ENCODE measurements around the gene RIMBP2. TPM values are rescaled to one million over a fixed set of nuclear protein-coding genes. Genes with fewer than 3 reads are reported as not detected.

Gene RIMBP2
- total and polyA plus RNA-seq, 4 donors: 0.39 to 1.0 TPM; not detected in 2

DNA sequence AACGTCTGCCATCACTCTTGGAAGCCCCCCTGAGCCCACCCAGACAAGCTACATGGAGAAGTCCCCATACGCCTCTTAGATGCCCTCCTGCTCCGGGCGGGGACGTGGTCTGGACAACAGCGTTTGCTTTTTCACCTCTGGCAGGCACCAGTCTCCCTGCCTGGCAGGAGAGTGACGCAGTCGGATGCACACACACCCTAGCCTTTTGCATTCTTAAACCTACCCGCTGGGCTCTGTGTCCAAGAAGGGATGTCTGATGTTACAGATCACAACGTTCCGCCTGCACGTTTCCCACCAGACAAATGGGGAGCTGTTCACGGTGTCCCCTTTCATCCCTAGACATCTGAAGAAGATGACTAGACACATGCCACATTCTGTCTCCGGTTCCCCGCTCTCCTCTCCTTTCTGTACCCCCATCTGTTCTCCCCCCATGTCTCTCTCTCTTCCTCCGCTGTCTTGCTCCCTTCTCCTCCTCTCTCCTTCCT lies 100.2 kb downstream of the RIMBP2 start:
- H3K9me3 ChIP-seq (ENCODE audit: control insufficient read depth, low read length): no peaks in the 10 kb centered on the region
- WGBS, 2 donors: 70 to 72% methylated on average over 16 of the region's 16 CpGs
- H3K36me3 ChIP-seq (ENCODE audit: control insufficient read depth in 1 of 2, insufficient read depth in 2 of 2, low read length in 1 of 2): no peaks in the 10 kb centered on the region
- H3K4me1 ChIP-seq (ENCODE audit: control insufficient read depth in 1 of 2, insufficient read depth in 2 of 2, low read length in 2 of 2): no peaks in the 10 kb centered on the region
- ATAC-seq (ENCODE audit: low FRiP score) (no peak), DNase-seq (no peak)
- no peaks in the 10 kb centered on the region for H3K27me3 ChIP-seq (ENCODE audit: control insufficient read depth in 1 of 2, insufficient read depth in 2 of 2, low read length in 1 of 2)
- intact Hi-C loops (cut with DNase I): no loop called here
- no peak overlapping the region for H3K4me3 ChIP-seq (ENCODE audit: low read length in 2 of 2)
- no peak overlapping the region for H3K27ac ChIP-seq (ENCODE audit: low read depth in 1 of 2, low read length in 2 of 2)

DNA sequence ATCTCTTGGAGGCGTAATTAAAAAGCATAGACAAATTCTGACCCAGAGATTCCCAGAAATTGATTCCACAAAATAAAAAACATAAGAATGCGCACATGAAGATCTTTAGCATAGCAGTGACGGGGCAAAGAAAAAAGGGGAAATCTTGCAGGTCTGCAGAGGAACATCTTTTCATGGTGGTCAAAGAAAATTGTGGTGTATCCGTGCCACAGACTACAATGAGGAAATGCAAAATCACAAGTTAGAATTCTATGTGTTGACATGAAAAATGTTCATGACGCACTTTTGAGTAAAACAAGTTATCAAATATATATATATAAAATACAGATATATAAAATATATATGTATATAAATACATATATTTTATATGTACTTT lies 101.6 kb downstream of the RIMBP2 start:
- ATAC-seq (ENCODE audit: low FRiP score): no peak
- H3K4me1 ChIP-seq (ENCODE audit: control insufficient read depth in 1 of 2, insufficient read depth in 2 of 2, low read length in 2 of 2): no peaks in the 10 kb centered on the region
- no peak overlapping the region for H3K27ac ChIP-seq (ENCODE audit: low read depth in 1 of 2, low read length in 2 of 2)
- no peaks in the 10 kb centered on the region for H3K27me3 ChIP-seq (ENCODE audit: control insufficient read depth in 1 of 2, insufficient read depth in 2 of 2, low read length in 1 of 2)
- no peak for DNase-seq
- H3K4me3 ChIP-seq (ENCODE audit: low read length in 2 of 2): no peak overlapping the region
- no peaks in the 10 kb centered on the region for H3K9me3 ChIP-seq (ENCODE audit: control insufficient read depth, low read length)
- WGBS, 2 donors: 83 to 85% methylated on average over 5 of the region's 5 CpGs
- intact Hi-C loops (cut with DNase I): no loop called here
- no peaks in the 10 kb centered on the region for H3K36me3 ChIP-seq (ENCODE audit: control insufficient read depth in 1 of 2, insufficient read depth in 2 of 2, low read length in 1 of 2)

DNA sequence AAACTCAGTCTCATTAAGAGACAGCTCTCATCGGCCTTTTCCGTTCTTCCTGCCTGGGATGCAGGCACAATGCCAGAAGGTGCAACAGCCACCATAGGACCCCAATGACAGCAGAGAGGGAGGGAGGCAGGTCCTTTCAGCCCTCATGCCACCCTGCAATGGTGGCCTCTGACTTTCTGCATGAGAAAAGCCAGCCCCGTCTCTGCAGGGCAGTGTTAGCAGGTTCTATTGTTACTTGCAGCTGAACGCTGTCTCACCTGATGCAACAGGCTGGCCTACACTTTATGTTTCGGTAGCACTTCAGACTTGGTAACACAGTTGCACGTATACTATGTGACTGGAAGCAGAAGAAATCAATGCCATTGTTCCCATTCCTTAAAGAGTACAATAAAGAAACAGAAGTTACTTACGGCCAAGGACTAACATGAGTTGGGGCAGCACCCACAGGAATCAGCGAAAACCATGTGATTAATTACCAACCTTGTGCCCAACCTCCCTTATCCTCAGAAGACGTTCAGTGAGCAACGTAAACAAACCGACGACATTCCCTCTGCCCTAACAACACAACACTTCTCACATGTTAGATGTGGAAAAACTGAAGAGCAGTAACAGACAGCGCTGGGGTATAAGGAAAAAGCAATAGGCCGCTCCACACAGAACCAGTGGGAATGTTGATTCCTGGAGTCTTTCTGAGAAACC lies 102.1 kb downstream of the RIMBP2 start:
- ATAC-seq (ENCODE audit: low FRiP score): no peak
- Histone ChIP-seq H3K4me3 (ENCODE audit: low read length in 2 of 2) (no peak overlapping the region), H3K36me3 (ENCODE audit: control insufficient read depth in 1 of 2, insufficient read depth in 2 of 2, low read length in 1 of 2) (no peaks in the 10 kb centered on the region), H3K4me1 (ENCODE audit: control insufficient read depth in 1 of 2, insufficient read depth in 2 of 2, low read length in 2 of 2) (no peaks in the 10 kb centered on the region), H3K27me3 (ENCODE audit: control insufficient read depth in 1 of 2, insufficient read depth in 2 of 2, low read length in 1 of 2) (no peaks in the 10 kb centered on the region), H3K27ac (ENCODE audit: low read depth in 1 of 2, low read length in 2 of 2) (no peak overlapping the region), H3K9me3 (ENCODE audit: control insufficient read depth, low read length) (no peaks in the 10 kb centered on the region)
- WGBS, 2 donors: 54 to 60% methylated on average over 14 of the region's 14 CpGs
- intact Hi-C loops (cut with DNase I): no loop called here
- no peak for DNase-seq

DNA sequence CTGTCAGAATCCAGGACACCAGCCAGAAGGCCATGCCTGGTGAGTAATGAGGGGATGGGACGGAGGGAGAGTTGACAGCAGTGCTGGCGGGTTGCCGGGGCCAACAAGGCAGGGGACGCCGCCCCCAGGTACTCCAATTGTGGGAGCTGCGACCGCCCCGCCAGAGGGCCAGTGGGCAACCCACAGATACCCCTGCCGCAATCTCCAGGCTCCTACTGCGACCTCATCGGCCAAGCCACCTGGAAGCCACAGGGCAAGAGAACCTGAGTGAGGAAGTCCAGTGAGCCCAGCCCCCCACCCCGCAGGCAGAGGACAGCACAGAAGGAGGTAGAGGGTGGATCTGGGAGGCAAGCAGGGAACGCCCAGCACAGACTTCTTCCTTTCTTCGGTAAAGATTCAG lies 103.0 kb downstream of the RIMBP2 start:
- WGBS, 2 donors: 90% methylated on average over 14 of the region's 14 CpGs

DNA sequence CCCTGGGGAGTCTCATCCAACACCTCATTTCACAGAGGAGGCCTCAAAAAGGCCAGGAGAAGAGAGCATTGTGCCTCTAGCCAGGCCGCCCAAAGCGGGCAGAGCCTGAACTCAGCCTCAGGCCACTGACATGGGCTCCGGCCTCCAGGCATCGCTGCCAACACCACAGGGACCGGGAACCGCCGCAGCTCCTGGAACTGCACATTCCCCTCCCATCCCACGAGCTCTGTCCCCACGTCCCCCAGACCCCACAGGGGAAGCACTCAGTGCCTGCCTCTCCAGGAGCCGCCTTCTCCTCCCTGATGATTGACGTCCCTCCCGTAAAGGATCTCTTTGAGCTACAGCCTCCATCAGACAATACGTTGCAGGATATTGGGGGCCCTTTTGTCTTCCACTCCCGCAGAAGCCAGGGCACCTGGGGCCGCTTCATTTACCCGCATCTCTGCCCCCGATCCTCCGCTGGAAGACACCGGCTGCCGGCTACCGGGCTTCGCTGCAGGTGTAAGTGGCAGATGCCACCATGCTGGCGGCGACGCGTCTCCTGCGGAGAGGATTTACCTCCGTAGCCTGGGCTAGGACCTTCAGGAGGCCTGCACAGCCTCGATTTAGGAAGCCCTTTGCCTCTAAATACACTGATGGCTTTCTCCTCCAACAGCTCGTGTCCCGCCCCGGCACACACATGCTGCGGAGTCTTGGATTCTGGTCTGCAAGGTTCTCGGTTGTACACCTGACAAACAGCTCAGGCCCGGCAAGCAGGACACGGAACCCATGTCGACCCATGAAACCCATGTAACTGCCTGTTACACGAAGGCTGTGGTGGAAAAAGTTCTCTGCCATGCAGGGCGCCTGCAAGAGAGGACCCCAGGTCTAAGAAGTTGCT lies 104.8 kb downstream of the RIMBP2 start:
- no peaks in the 10 kb centered on the region for H3K27me3 ChIP-seq (ENCODE audit: control insufficient read depth in 1 of 2, insufficient read depth in 2 of 2, low read length in 1 of 2)
- H3K9me3 ChIP-seq (ENCODE audit: control insufficient read depth, low read length): no peaks in the 10 kb centered on the region
- DNase-seq (no peak), ATAC-seq (ENCODE audit: low FRiP score) (no peak)
- H3K4me1 ChIP-seq (ENCODE audit: control insufficient read depth in 1 of 2, insufficient read depth in 2 of 2, low read length in 2 of 2): no peaks in the 10 kb centered on the region
- no peak overlapping the region for H3K4me3 ChIP-seq (ENCODE audit: low read length in 2 of 2)
- H3K27ac ChIP-seq (ENCODE audit: low read depth in 1 of 2, low read length in 2 of 2): no peak overlapping the region
- no peaks in the 10 kb centered on the region for H3K36me3 ChIP-seq (ENCODE audit: control insufficient read depth in 1 of 2, insufficient read depth in 2 of 2, low read length in 1 of 2)
- intact Hi-C loops (cut with DNase I): no loop called here
- 84 to 86% methylated on average over 39 of the region's 39 CpGs for WGBS, 2 donors

More for the DNA sequence above, 103.0 kb downstream of the RIMBP2 start:
- H3K9me3 ChIP-seq (ENCODE audit: control insufficient read depth, low read length): no peaks in the 10 kb centered on the region
- DNase-seq (no peak), ATAC-seq (ENCODE audit: low FRiP score) (no peak)
- H3K4me1 ChIP-seq (ENCODE audit: control insufficient read depth in 1 of 2, insufficient read depth in 2 of 2, low read length in 2 of 2): no peaks in the 10 kb centered on the region
- H3K36me3 ChIP-seq (ENCODE audit: control insufficient read depth in 1 of 2, insufficient read depth in 2 of 2, low read length in 1 of 2): no peaks in the 10 kb centered on the region
- intact Hi-C loops (cut with DNase I): no loop called here
- no peaks in the 10 kb centered on the region for H3K27me3 ChIP-seq (ENCODE audit: control insufficient read depth in 1 of 2, insufficient read depth in 2 of 2, low read length in 1 of 2)
- H3K27ac ChIP-seq (ENCODE audit: low read depth in 1 of 2, low read length in 2 of 2): no peak overlapping the region
- no peak overlapping the region for H3K4me3 ChIP-seq (ENCODE audit: low read length in 2 of 2)

DNA sequence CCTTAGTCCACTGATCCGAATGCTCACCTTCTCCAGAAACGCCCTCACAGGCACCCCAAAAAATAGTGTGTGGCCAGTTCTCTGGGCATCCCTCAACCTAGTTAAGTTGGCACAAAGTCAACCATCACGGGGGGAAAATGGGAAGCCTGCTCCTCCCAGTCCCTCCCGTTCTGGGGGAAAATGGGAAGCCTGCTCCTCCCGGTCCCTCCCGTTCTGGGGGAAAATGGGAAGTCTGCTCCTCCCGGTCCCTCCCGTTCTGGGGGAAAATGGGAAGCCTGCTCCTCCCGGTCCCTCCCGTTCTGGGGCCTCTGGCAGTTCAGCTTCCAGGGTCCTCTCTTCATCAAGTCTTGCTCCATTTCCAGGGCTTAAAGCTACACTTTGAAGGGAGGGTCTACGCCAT lies 106.1 kb downstream of the RIMBP2 start:
- Histone ChIP-seq H3K27ac (ENCODE audit: low read depth in 1 of 2, low read length in 2 of 2) (no peak overlapping the region), H3K4me1 (ENCODE audit: control insufficient read depth in 1 of 2, insufficient read depth in 2 of 2, low read length in 2 of 2) (no peaks in the 10 kb centered on the region), H3K36me3 (ENCODE audit: control insufficient read depth in 1 of 2, insufficient read depth in 2 of 2, low read length in 1 of 2) (no peaks in the 10 kb centered on the region), H3K9me3 (ENCODE audit: control insufficient read depth, low read length) (no peaks in the 10 kb centered on the region), H3K4me3 (ENCODE audit: low read length in 2 of 2) (no peak overlapping the region), H3K27me3 (ENCODE audit: control insufficient read depth in 1 of 2, insufficient read depth in 2 of 2, low read length in 1 of 2) (no peaks in the 10 kb centered on the region)
- 73 to 80% methylated on average over 11 of the region's 11 CpGs for WGBS, 2 donors
- DNase-seq: no peak
- intact Hi-C loops (cut with DNase I): no loop called here
- ATAC-seq (ENCODE audit: low FRiP score): no peak

DNA sequence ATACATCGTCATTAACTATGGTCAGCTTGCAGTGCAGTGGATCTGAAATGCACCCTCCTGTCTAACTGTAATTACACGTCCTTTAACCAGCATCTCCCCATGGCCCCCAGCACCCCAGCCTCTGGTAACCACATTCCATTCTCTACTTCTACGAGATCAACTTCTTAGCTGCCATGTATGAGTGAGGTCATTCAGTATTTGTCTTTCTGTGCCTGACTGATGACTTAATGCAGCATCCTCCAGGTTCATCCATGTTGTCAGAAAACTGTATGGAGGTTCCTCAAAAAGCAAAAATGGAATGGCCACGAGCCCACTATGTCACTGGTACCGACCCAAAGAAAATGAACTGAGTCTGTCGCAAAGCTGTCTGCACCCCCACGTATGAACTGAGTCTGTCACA lies 107.3 kb downstream of the RIMBP2 start:
- no peaks in the 10 kb centered on the region for H3K36me3 ChIP-seq (ENCODE audit: control insufficient read depth in 1 of 2, insufficient read depth in 2 of 2, low read length in 1 of 2)
- no peaks in the 10 kb centered on the region for H3K27me3 ChIP-seq (ENCODE audit: control insufficient read depth in 1 of 2, insufficient read depth in 2 of 2, low read length in 1 of 2)
- 75 to 78% methylated on average over 7 of the region's 7 CpGs for WGBS, 2 donors
- ATAC-seq (ENCODE audit: low FRiP score) (no peak), DNase-seq (no peak)
- H3K9me3 ChIP-seq (ENCODE audit: control insufficient read depth, low read length): no peaks in the 10 kb centered on the region
- intact Hi-C loops (cut with DNase I): no loop called here
- no peak overlapping the region for H3K4me3 ChIP-seq (ENCODE audit: low read length in 2 of 2)
- no peak overlapping the region for H3K27ac ChIP-seq (ENCODE audit: low read depth in 1 of 2, low read length in 2 of 2)
- H3K4me1 ChIP-seq (ENCODE audit: control insufficient read depth in 1 of 2, insufficient read depth in 2 of 2, low read length in 2 of 2): no peaks in the 10 kb centered on the region

DNA sequence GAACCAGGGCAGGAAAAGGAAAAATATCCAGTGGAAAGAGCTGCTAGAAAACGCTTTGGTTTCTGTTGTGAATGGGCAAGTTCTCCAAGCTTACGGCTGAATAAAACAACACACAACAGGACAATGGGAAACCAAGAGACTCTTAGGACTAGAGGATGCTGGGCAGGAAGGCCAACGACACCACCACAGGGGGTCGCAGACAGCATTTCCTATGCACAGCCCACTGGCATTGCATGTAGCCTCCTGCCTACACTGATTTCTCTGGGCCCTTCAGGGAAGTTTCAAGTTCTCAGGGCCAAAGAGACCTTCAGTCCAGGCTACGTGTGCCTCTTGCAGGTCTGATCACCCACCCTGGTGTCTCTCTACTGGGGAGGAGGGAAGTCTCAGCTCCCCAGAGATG lies 108.0 kb downstream of the RIMBP2 start:
- no peak for ATAC-seq (ENCODE audit: low FRiP score)
- Histone ChIP-seq H3K4me3 (ENCODE audit: low read length in 2 of 2) (no peak overlapping the region), H3K27me3 (ENCODE audit: control insufficient read depth in 1 of 2, insufficient read depth in 2 of 2, low read length in 1 of 2) (no peaks in the 10 kb centered on the region), H3K9me3 (ENCODE audit: control insufficient read depth, low read length) (no peaks in the 10 kb centered on the region), H3K4me1 (ENCODE audit: control insufficient read depth in 1 of 2, insufficient read depth in 2 of 2, low read length in 2 of 2) (no peaks in the 10 kb centered on the region), H3K27ac (ENCODE audit: low read depth in 1 of 2, low read length in 2 of 2) (no peak overlapping the region), H3K36me3 (ENCODE audit: control insufficient read depth in 1 of 2, insufficient read depth in 2 of 2, low read length in 1 of 2) (no peaks in the 10 kb centered on the region)
- DNase-seq: no peak
- intact Hi-C loops (cut with DNase I): no loop called here
- 57 to 63% methylated on average over 5 of the region's 5 CpGs for WGBS, 2 donors

DNA sequence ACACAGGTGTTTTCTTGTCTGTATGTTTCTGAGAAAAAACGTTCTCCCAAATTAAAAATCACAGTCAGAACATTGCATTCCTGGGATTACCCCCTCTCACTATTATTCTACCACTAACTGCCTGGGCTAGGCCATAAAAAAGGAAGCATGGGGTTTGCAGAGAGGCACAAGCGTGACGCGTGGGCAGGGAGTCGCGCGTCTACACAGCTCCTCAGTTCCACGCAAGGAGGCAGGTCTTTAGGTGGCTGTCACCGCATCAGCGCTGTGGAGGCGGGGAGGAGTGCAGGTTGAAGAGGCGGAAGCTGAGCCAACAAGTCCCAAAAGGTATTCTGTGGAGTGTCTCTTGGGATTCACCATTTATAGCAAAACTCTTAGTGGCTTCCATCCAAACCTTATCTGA lies 109.9 kb downstream of the RIMBP2 start:
- DNase-seq (no peak), ATAC-seq (ENCODE audit: low FRiP score) (no peak)
- intact Hi-C loops (cut with DNase I): no loop called here
- no peaks in the 10 kb centered on the region for H3K27me3 ChIP-seq (ENCODE audit: control insufficient read depth in 1 of 2, insufficient read depth in 2 of 2, low read length in 1 of 2)
- no peak overlapping the region for H3K4me3 ChIP-seq (ENCODE audit: low read length in 2 of 2)
- H3K36me3 ChIP-seq (ENCODE audit: control insufficient read depth in 1 of 2, insufficient read depth in 2 of 2, low read length in 1 of 2): no peaks in the 10 kb centered on the region
- 83 to 84% methylated on average over 12 of the region's 12 CpGs for WGBS, 2 donors
- no peak overlapping the region for H3K27ac ChIP-seq (ENCODE audit: low read depth in 1 of 2, low read length in 2 of 2)
- no peaks in the 10 kb centered on the region for H3K4me1 ChIP-seq (ENCODE audit: control insufficient read depth in 1 of 2, insufficient read depth in 2 of 2, low read length in 2 of 2)
- no peaks in the 10 kb centered on the region for H3K9me3 ChIP-seq (ENCODE audit: control insufficient read depth, low read length)
